NCI-H774 (cell line): ENCODE data around the gene SLC25A45.

Experiments used
- DNase-seq: peaks from one replicate; lab custom pipeline; 2025; lab: John Stamatoyannopoulos, UW

Gene SLC25A45

DNA sequence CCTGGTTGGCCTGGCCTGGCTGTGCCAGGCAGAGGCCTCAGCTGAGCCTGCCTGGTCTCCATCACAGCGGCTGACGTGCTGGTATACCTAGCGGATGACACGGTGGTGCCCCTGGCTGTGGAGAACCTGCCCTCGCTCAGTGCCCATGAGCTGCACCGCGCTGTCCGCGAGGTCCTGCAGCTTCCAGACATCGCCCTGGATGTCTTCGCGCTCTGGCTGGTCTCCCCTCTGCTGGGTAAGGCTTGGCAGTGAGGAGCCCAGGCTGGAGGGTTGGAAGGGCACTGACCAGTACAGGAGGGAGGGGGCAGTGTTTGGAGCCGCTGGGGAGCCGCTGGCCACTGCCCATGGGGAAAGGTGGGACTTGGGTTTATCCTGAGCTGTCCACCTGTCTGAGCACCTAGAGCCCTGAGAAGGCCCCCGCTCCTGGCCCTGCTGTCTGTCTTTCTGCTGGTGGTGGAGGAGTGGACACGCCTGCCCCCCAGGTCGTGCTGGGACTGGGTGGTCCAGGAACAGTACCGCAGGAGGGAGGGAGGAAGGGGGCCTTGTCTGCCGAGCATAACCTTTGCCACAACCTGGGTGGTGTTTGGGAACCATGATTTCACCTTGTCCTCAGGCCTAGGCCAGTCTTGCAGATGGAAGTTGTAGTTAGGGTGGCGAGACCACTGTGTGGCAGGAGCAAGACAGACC lies 7.0 kb upstream of the SLC25A45 start:
- DNase-seq = no peak

DNA sequence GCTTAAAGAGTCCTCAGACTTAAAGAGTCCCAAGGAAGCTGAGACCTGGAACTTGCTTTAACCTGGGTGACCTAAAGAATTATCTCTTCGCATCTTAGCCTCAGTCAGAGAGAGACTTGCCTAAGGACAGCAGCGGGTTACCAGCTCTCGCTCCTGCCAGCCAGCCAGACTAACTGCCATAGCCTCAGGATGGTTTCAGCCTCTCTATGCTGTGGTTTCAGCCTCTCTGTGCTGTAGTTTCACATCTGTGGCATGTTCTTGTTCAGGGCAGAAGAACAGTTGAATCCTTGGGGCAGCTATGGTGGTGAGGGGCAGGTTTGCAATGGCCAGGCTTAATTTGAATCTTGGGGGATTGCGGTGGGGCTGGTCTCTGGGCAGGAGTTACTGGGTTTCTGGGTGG lies 6.3 kb upstream of the SLC25A45 start:
- DNase-seq = no peak

- DNase-seq = peak; percentile 83
Observed at GRCh38 chr11:65386307-65387140, 4.1 kb upstream of the SLC25A45 start, which contains the start of gene FRMD8. TSS of gene FRMD8 (plus strand) at chr11:65386637. CDS start at chr11:65387037, 400 bp downstream.

DNA sequence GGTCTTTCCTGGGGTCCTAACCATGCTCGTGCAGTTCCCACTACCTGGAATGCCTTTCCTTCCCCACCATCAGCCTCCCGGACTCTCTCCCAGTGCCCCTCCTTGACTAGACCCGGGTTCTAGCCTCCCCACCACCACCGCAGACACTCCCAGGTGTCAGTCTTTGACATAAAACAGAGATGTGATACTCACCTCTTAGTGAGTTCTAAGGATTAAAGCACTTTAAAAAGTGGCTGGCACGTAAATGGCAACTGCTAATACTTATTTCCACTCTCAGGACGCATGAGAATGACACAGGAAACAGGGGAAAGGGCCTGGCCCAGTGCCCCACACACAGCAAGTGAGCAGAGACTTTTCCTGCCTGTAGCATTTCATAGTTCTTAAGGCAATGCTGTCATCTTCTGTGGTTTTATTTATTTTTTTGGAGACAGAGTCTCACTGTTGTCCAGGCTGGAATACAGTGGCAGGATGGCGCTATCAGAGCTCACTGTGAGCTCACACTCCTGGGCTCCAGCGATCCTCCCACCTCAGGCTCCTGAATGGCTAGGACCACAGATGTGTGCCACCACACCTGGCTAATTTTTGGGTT lies 1.9 kb upstream of the SLC25A45 start:
- DNase-seq = no peak

- no peak for DNase-seq
Observed at GRCh38 chr11:65383778-65384177, 1.3 kb upstream of the SLC25A45 start.

DNA sequence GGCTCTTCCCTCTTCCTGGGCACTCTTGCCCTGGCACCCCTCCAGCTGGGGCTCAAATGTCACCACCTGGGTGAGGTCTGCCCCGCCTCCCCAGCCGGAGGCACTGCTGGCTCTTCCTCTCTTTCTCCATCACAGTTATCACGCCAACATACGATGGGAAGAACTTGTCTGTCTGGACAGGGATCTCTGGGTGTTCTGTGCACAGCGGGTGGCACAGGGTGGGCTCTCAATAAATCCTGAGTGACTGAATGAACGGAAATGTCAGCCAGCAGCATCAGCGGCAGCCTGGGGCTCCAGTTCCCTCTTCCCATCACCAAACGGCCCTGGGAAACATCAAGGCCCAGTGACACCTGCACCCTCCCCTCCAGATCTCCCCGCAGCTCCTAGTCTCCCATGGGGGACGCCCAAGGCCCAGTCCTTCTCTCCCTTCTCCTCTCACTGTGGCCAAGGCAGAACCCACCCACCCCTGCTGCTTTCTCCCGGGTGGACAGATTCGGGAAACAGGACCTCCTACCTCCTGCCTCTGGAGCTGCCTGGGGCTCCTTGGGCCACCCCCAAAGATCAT lies 440 bp upstream of the SLC25A45 start:
- peak; percentile 72 for DNase-seq

- DNase-seq = no peak
Observed at GRCh38 chr11:65381716-65382032, 772 bp downstream of the SLC25A45 start.

GRCh38 chr11:65380460-65381119 lies 1.9 kb downstream of the SLC25A45 start:
- DNase-seq = no peak

DNA sequence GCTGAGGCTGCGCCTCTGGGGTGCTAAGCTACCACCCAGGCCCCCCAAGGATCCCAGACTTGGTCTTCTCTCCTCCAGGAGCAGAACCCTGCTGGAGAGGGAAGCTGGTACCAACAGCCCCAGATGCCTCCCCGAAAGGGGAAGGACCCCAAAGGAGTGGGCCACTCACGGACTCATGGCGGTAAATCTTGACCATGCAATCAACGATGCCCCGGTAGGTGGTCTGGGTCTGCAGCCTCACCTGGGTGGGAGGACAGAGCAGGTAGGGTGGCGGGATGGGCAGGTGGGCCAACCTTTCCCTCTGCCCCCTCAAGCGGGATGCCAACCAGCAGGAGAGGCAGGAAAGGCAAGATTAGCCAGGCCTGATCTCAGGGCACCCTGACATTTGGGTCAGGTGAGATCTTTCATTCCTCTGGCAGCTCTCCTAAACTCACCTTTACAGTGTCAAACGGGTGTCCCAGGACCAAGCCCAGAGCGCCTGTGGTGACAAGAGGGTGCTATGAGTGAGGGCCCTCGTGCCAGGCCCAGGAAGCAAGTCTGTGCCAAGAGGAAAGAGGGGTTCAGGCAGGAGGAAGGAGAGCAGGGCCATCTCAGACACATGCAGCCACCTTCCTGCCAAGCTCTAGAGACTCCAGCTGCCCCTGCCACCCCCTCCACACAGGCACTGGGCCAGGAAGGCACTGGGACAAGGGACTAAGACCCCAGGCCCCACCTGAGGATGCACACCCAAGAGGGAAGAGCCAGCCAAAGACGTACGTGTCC lies 2.6 kb downstream of the SLC25A45 start:
- DNase-seq = no peak

DNA sequence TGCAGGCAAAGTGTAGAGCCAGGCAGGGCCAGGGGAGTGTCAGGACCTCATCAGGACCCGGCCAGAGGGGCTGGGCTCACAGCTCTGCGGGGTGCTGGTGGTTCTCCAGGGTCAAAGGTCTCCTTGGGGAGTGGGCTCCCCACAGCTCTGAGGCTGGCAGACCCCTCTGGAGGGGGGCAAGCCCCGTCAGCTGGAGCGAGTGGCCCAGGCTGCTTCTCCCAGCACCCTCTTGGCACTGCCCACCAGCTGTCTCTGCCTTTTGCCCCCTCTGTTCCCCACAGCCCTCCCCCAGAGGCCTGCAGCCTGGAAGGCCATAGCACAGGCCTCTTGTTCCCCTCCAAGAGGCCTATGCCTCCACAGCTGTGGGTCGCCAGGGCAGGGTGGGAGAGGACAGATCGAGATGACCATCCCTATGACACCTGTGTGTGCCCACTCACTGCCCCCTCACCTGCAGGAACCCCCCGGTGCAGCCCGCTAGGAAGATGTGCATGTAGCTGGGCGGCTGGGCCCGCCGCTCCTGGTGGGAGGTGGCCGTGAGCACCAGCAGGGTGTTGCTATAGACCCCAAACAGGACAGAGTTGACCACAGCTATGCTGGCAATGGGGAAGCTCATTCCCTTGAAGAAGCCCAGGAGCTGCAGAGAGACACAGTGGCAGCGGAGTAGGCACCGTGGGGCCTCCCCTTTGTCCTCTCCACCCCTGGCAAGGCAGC lies 3.4 kb downstream of the SLC25A45 start:
- no peak for DNase-seq

DNA sequence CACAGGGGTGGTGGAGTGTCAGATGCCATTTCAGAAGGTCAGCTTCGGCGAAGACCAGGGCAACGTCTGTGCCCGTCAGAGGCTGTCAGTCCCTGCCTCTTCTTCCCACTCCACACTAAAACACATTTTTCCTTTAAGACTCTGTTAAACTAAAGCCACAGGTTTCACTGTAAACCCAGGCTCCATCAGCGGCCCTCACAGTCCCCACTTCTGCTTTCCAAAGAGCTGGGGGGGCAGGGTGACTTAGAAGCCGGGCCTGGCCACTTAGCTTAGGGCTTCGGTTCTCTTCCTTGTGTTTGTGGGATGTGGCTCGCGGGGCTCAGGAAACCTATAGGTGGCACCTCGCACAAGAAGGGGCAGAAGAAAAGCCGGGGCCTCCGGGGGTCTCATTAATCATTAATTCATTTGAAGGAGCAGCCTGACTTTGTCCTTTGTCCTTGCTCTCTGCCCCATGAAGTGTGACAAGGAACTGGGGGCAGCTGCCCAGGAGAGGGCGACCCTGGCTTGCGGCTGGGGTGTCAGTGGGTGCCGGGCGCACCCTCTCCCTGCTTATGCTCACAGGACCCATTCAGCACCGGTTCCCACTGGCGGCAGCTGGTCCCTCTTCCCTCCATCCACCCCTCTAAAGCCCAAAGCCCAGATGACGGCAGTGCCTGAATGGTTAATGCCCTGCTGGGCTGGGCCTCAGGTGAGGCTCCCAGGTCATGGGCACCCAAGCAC lies 4.1 kb downstream of the SLC25A45 start:
- DNase-seq = no peak

GRCh38 chr11:65377777-65378176 lies 4.7 kb downstream of the SLC25A45 start:
- no peak for DNase-seq

- DNase-seq = no peak
Observed at GRCh38 chr11:65377036-65377435, 5.4 kb downstream of the SLC25A45 start.

DNA sequence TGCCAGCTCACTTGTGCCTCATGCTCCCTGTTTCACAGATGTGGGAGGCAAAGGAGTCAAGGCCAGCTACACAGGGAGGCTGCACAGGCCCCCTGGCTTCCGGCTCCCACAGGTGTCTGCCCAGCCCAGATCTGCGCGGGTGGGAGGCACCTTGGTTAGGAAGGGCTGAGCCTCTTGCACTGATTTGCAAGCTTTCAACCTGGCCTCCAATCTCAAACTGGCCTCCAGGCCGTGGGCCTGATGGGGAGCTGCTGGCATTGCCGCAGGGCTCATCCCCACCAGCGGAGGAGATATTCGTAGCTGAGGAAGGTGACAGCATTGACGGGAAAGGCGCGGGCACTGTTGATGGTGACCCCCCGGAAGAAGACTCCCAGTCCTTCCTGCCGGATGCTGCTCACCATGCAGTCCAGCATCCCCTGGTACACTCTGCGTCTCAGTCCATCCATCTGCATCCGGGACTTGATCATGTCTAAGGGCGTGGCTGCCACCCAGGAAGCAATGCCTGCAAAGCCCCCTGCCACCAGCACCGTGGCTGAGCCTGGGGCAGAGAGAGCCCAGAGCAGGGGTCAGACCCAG lies 6.2 kb downstream of the SLC25A45 start:
- DNase-seq = no peak

DNA sequence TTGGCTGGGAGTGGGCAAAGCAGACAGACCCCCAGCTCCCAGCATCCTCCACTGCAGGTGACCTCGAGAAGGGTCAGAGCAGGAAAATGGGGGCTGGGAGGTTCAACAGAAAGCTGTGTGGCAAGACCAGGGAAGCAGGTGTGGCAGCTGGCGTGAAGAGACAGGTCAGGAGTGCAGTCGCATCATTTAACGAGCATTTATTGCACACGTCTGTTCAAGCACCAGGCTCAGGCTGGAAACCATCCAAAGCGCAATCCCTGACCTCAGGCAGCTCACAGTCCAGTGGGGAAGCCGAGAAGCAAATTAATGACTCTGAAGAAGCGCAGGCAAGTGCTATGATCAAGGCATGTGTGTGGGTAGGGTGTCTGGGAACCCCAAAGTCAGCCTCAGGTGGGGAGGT lies 7.4 kb downstream of the SLC25A45 start:
- DNase-seq = no peak

GRCh38 chr11:65373839-65374580 lies 8.4 kb downstream of the SLC25A45 start:
- DNase-seq = no peak

- DNase-seq = no peak
Observed at GRCh38 chr11:65370659-65371049, 11.8 kb downstream of the SLC25A45 start.

DNA sequence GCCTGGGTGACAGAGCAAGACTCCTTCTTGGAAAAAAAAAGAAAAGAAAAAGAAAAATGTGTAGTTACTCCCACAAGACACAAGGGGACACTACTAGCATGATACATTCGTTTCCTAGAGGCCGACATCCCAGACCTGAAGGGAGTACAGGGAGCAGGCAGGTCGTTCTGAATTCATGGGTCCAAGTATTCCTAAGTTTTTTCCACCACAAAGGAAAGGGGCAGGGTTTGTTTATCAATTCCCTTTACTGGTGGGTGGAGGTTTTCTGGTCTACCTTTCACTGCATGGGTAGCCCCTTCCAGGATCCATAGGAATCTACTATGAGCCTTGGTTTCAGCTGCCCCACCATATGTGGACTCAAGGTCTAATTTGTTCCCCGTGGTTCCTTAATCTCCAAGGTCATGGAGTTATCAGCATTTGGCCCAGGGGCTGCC lies 16.1 kb downstream of the SLC25A45 start:
- peak; percentile 72 for DNase-seq

DNA sequence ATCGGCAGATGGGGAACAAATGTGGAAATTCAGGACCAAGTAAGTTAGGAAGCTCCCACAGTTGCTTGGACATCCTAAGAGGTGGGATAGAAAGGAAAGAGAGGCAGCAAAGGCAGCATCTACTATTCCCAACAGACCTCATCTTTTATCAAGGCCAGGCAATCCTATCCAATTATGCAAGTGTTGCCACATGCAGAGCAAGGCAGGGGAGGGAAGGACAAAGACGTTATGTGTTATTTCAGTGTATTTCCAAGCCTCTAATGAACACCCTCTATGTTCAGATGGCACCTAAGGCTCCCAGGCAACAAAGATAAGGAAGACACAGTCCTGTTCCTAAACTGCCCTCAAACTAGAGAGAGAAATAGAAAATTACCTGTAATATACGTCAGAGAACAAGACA lies 18.7 kb downstream of the SLC25A45 start:
- no peak for DNase-seq
